OCI-LY1 (cell line): ENCODE results near the gene DHRS4L2.
"Not testable (repeated sequence)": the region's sequence is repeated elsewhere in the genome, so short reads cannot be mapped to it uniquely, and the experiment has no call there.

Experiments used
- H2AFZ ChIP-seq: fragments of 200-600 bp; sonication (generic), shearing (Covaris generic); 2 replicates; pipeline ENCODE4 v1.6.0; 2014; ENCODE audit warnings: antibody characterized with exemption, mild to moderate bottlenecking, low read length
- H3F3A ChIP-seq: fragments of 200-600 bp; sonication (generic), shearing (Covaris generic); 2 replicates; pipeline ENCODE4 v1.6.0; 2014; ENCODE audit warnings: mild to moderate bottlenecking, antibody characterized with exemption, low read length, moderate library complexity; ENCODE audit not compliant: insufficient read depth
- H3K27ac ChIP-seq: fragments of 200-600 bp; sonication (generic); 2 replicates; pipeline ENCODE4 v1.5.1; 2014; ENCODE audit warnings: low read length, mixed run types, mild to moderate bottlenecking, low read depth; ENCODE audit not compliant: poor library complexity, severe bottlenecking
- H3K27me3 ChIP-seq: fragments of 200-600 bp; sonication (generic); 2 replicates; pipeline ENCODE4 v1.6.0; 2014; ENCODE audit warnings: antibody characterized with exemption, mild to moderate bottlenecking, low read length, moderate library complexity; ENCODE audit not compliant: insufficient read depth
- H3K36me3 ChIP-seq: fragments of 200-600 bp; sonication (generic); 2 replicates; pipeline ENCODE4 v1.6.1; 2014; ENCODE audit warnings: mild to moderate bottlenecking, antibody characterized with exemption, low read length, moderate library complexity, mixed read lengths; ENCODE audit not compliant: insufficient read depth
- H3K4me1 ChIP-seq: fragments of 200-600 bp; sonication (generic); 2 replicates; pipeline ENCODE4 v1.5.1; 2014; ENCODE audit warnings: mild to moderate bottlenecking, low read length, moderate library complexity; ENCODE audit not compliant: insufficient read depth, severe bottlenecking
- H3K4me2 ChIP-seq: fragments of 200-600 bp; sonication (generic), shearing (Covaris generic); 2 replicates; pipeline ENCODE4 v1.6.1; 2014; ENCODE audit warnings: low read length
- H3K4me3 ChIP-seq: fragments of 200-600 bp; sonication (generic); 2 replicates; pipeline ENCODE4 v1.5.1; 2014; ENCODE audit warnings: low read length, low read depth, mild to moderate bottlenecking, mixed read lengths; ENCODE audit not compliant: poor library complexity, severe bottlenecking
- H3K79me2 ChIP-seq: fragments of 200-600 bp; shearing (Covaris generic); 2 replicates; pipeline ENCODE4 v1.6.1; 2016; ENCODE audit warnings: mixed run types, low read length, mixed read lengths; ENCODE audit not compliant: insufficient read depth
- H3K9ac ChIP-seq: fragments of 200-600 bp; sonication (generic), shearing (Covaris generic); 2 replicates; pipeline ENCODE4 v1.6.1; 2014; ENCODE audit warnings: mild to moderate bottlenecking, low read length, mixed read lengths
- H3K9me2 ChIP-seq: fragments of 200-600 bp; sonication (generic), shearing (Covaris generic); 2 replicates; pipeline ENCODE4 v1.6.1; 2014; ENCODE audit warnings: low read depth, mild to moderate bottlenecking, low read length, mixed read lengths
- H3K9me3 ChIP-seq: fragments of 200-600 bp; shearing (Covaris generic); 2 replicates; pipeline ENCODE4 v1.6.1; 2014; ENCODE audit warnings: low read length, mixed read lengths
- H4K20me1 ChIP-seq: fragments of 200-600 bp; sonication (generic), shearing (Covaris generic); 2 replicates; pipeline ENCODE4 v1.6.0; 2016; ENCODE audit warnings: mild to moderate bottlenecking, low read length; ENCODE audit not compliant: insufficient read depth

DHRS4L2 gene

GRCh38 chr14:23969481-23970282, 19.0 kb upstream of the DHRS4L2 start:
- H3K4me3 ChIP-seq, result peak overlapping the region; percentile 68
- not testable (repeated sequence) for H3K79me2 ChIP-seq, H3K4me1 ChIP-seq, H3K36me3 ChIP-seq, H4K20me1 ChIP-seq, H2AFZ ChIP-seq, H3K9me2 ChIP-seq, H3K9me3 ChIP-seq, H3K27ac ChIP-seq, H3F3A ChIP-seq, H3K27me3 ChIP-seq
- H3K4me2 ChIP-seq, result peak overlapping the region; percentile 86
- peak overlapping the region; percentile 80 for H3K9ac ChIP-seq

- H4K20me1 ChIP-seq, H3F3A ChIP-seq, H3K4me1 ChIP-seq, H2AFZ ChIP-seq, H3K27me3 ChIP-seq, H3K9me2 ChIP-seq, H3K79me2 ChIP-seq, H3K36me3 ChIP-seq, H3K9me3 ChIP-seq, H3K27ac ChIP-seq: not testable (repeated sequence)
- H3K4me3 ChIP-seq, result peak overlapping the region; percentile 68
- peak overlapping the region; percentile 86 for H3K4me2 ChIP-seq
- H3K9ac ChIP-seq, result peak overlapping the region; percentile 80; the same call in 1 of the 2 replicates
These were observed 18.5 kb upstream of the DHRS4L2 start for GRCh38 chr14:23970283-23970659.

DNA sequence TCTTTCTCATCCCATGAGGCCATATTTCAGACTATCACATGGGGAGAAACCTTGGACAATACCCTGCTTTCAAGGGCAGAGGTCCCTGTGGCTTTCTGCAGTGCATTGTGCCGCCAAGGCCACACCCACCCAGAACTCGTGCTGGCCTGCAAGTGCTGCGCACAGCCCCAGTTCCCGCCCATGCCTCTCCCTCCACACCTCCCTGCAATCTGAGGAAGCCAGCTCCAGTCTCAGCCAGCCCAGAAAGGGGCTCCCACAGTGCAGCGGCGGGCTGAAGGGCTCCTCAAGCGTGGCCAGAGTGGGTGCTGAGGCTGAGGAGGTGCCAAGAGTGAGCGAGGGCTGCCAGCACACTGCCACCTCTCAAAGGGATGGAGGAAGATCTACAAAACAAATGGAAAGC, 15.6 kb upstream of the DHRS4L2 start:
- H3K9ac ChIP-seq, H3K4me1 ChIP-seq, H3K36me3 ChIP-seq, H3K4me3 ChIP-seq, H3K4me2 ChIP-seq, H3F3A ChIP-seq, H2AFZ ChIP-seq, H3K9me3 ChIP-seq, H3K9me2 ChIP-seq, H3K79me2 ChIP-seq, H3K27me3 ChIP-seq, H4K20me1 ChIP-seq, H3K27ac ChIP-seq: not testable (repeated sequence)

GRCh38 chr14:23974041-23974440, 14.7 kb upstream of the DHRS4L2 start:
- not testable (repeated sequence) for H3F3A ChIP-seq, H3K36me3 ChIP-seq, H3K4me3 ChIP-seq, H3K27me3 ChIP-seq, H3K4me2 ChIP-seq, H3K4me1 ChIP-seq, H2AFZ ChIP-seq, H3K9me2 ChIP-seq, H3K9ac ChIP-seq, H3K27ac ChIP-seq, H3K9me3 ChIP-seq, H4K20me1 ChIP-seq, H3K79me2 ChIP-seq

GRCh38 chr14:23977208-23977607, 11.5 kb upstream of the DHRS4L2 start:
- H3K27ac ChIP-seq, H3K9me3 ChIP-seq, H3K4me3 ChIP-seq, H3K4me2 ChIP-seq, H3K27me3 ChIP-seq, H2AFZ ChIP-seq, H4K20me1 ChIP-seq, H3K9ac ChIP-seq, H3K79me2 ChIP-seq, H3K9me2 ChIP-seq, H3K4me1 ChIP-seq, H3K36me3 ChIP-seq, H3F3A ChIP-seq: not testable (repeated sequence)

DNA sequence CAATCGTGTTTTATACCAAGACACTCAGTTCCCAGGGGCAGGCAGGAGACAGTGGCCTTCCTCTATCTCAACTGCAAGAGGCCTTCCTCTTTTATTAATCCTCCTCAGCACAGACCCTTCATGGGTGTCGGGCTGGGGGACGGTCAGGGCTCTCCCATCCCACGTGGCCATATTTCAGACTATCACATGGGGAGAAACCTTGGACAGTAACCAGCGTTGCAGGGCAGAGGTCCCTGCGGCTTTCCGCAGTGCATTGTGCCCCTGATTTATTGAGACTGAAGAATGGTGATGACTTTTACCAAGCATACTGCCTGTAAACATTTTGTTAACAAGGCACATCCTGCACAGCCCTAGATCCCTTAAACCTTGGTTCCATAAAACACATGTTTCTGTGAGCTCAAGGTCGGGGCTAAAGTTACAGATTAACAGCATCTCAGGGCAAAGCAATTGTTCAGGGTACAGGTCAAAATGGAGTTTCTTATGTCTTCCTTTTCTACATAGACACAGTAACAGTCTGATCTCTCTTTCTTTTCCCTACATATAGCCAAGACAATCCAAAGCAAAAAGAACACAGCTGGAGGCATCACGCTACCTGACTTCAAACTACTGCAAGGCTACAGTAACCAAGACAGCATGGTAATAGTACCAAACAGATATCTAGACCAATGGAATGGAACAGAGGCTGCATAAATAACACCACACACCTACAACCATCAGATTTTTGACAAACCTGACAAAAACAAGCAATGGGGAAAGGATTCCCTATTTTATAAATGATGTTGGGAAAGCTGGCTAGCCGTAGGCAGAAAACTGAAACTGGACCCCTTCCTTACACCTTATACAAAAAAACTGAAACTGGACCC, 6.5 kb upstream of the DHRS4L2 start:
- not testable (repeated sequence) for H3K9me2 ChIP-seq, H3K27ac ChIP-seq, H4K20me1 ChIP-seq, H2AFZ ChIP-seq, H3K4me3 ChIP-seq, H3K9ac ChIP-seq, H3K4me1 ChIP-seq, H3K4me2 ChIP-seq, H3K79me2 ChIP-seq, H3F3A ChIP-seq, H3K9me3 ChIP-seq, H3K36me3 ChIP-seq, H3K27me3 ChIP-seq
